ENCODE results near the gene TC2N. TPM values are rescaled to one million over a fixed set of nuclear protein-coding genes. Genes with fewer than 3 reads are reported as not detected.
A peak's percentile ranks its signal among the peaks of the same experiment; 100 is the strongest.

TC2N gene
- total RNA-seq, 2 donors from 2014 or later: 17.3 to 19.5 TPM

GRCh38 chr14:91732859-91733477, 134.4 kb downstream of the TC2N start:
- H3K4me3 Mint-ChIP-seq: no peak overlapping the region
- Histone ChIP-seq H3K36me3 (ENCODE audit: control insufficient read depth, insufficient read depth, low read length) (no peaks in the 10 kb centered on the region), H3K27me3 (ENCODE audit: control insufficient read depth, insufficient read depth, low read length, poor library complexity, severe bottlenecking) (no peaks in the 10 kb centered on the region), H3K27ac (ENCODE audit: low read depth, low read length) (peak overlapping the region; percentile 5), H3K4me3 (ENCODE audit: low read length) (no peak overlapping the region), H3K9ac (ENCODE audit: extremely low read depth, low read length, poor library complexity, severe bottlenecking) (no peak overlapping the region), H3K9me3 (ENCODE audit: control insufficient read depth, low read length) (no peaks in the 10 kb centered on the region), H3K4me1 (ENCODE audit: control insufficient read depth, insufficient read depth, low read length) (no peaks in the 10 kb centered on the region)
- TF ChIP-seq, protein P1, sequence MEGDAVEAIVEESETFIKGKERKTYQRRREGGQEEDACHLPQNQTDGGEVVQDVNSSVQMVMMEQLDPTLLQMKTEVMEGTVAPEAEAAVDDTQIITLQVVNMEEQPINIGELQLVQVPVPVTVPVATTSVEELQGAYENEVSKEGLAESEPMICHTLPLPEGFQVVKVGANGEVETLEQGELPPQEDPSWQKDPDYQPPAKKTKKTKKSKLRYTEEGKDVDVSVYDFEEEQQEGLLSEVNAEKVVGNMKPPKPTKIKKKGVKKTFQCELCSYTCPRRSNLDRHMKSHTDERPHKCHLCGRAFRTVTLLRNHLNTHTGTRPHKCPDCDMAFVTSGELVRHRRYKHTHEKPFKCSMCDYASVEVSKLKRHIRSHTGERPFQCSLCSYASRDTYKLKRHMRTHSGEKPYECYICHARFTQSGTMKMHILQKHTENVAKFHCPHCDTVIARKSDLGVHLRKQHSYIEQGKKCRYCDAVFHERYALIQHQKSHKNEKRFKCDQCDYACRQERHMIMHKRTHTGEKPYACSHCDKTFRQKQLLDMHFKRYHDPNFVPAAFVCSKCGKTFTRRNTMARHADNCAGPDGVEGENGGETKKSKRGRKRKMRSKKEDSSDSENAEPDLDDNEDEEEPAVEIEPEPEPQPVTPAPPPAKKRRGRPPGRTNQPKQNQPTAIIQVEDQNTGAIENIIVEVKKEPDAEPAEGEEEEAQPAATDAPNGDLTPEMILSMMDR (conservative IDR thresholded peaks at IDR 0.05): no peak
- H3K27me3 Mint-ChIP-seq (ENCODE audit: insufficient read depth): no peaks in the 10 kb centered on the region
- H3K9me3 Mint-ChIP-seq: no peaks in the 10 kb centered on the region
- no peak for DNase-seq
- H3K36me3 Mint-ChIP-seq (ENCODE audit: low read depth): no peaks in the 10 kb centered on the region
- H3K27ac Mint-ChIP-seq: no peak overlapping the region
- 64% methylated on average over 2 of the region's 2 CpGs; no CpG with 5 or more reads in 1 of the 2 experiments for WGBS, 2 experiments (ENCODE audit: insufficient coverage in 1 of 2, insufficient read length in 1 of 2)
- H3K4me1 Mint-ChIP-seq: no peaks in the 10 kb centered on the region

DNA sequence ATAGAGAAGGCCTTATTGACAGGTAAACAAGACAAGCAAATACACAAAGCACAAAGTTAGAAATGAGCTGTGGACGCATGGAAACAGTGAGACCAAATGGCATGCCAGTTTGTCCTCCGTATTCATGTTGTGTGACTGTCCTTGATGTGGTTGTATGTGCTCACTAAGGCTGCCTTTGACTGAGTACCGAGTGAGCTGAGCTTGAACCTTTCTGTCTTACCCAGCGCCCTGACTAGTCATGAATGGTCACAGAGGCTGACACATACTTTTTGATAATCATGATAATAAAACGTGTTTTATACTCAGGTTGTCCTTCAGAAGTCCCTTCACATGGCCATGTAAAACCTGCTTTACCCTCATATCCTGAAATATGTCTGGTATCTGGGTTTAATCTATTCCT, 134.9 kb downstream of the TC2N start:
- no peaks in the 10 kb centered on the region for H3K36me3 ChIP-seq (ENCODE audit: control insufficient read depth, insufficient read depth, low read length)
- no peak overlapping the region for H3K27ac ChIP-seq (ENCODE audit: low read depth, low read length)
- Mint-ChIP-seq H3K27me3 (ENCODE audit: insufficient read depth) (no peaks in the 10 kb centered on the region), H3K36me3 (ENCODE audit: low read depth) (no peaks in the 10 kb centered on the region), H3K4me3 (no peak overlapping the region), H3K4me1 (no peaks in the 10 kb centered on the region), H3K27ac (no peak overlapping the region), H3K9me3 (no peaks in the 10 kb centered on the region)
- 81 to 87% methylated on average over 5 of the region's 5 CpGs for WGBS, 2 experiments (ENCODE audit: insufficient coverage in 1 of 2, insufficient read length in 1 of 2)
- H3K4me3 ChIP-seq (ENCODE audit: low read length): no peak overlapping the region
- no peak overlapping the region for H3K9ac ChIP-seq (ENCODE audit: extremely low read depth, low read length, poor library complexity, severe bottlenecking)
- no peak for DNase-seq
- TF ChIP-seq, protein P1 (conservative IDR thresholded peaks at IDR 0.05): no peak
- H3K4me1 ChIP-seq (ENCODE audit: control insufficient read depth, insufficient read depth, low read length): no peaks in the 10 kb centered on the region
- H3K27me3 ChIP-seq (ENCODE audit: control insufficient read depth, insufficient read depth, low read length, poor library complexity, severe bottlenecking): no peaks in the 10 kb centered on the region
- H3K9me3 ChIP-seq (ENCODE audit: control insufficient read depth, low read length): no peaks in the 10 kb centered on the region

DNA sequence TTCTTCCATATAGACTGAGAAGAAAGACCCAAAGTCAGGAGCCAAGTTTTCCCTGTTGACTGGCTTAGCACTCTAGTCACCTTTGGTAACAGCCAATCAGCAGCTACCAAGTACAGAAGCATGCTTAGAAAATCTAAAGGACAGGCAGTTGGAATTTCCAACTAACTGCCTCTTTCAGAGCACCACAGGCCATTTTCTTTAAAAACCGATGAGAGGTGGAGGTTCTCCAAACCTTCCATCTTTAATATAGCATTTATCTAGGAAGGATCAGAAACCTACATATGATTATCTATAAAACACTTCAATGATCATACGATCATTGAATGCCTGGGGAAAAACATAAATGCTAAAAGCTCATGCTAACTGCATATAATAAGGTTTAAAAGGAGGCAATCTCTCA, 135.3 kb downstream of the TC2N start, which contains the start of gene CATSPERB:
Gene CATSPERB (minus strand): TSS at position 101 of the 400 bp plus-strand sequence. CDS start 2,607 bp downstream, outside the sequence.
- Mint-ChIP-seq H3K4me3 (no peak within 1 kb of the TSS), H3K4me1 (no peaks in the 10 kb centered on the region), H3K27ac (no peak within 1 kb of the TSS), H3K9me3 (no peaks in the 10 kb centered on the region), H3K27me3 (ENCODE audit: insufficient read depth) (no peaks in the 10 kb centered on the region), H3K36me3 (ENCODE audit: low read depth) (no peaks in the 10 kb centered on the region)
- TF ChIP-seq, protein P1 (conservative IDR thresholded peaks at IDR 0.05): no peak
- Histone ChIP-seq H3K27ac (ENCODE audit: low read depth, low read length) (peak within 1 kb of the TSS; percentile 5), H3K4me3 (ENCODE audit: low read length) (no peak within 1 kb of the TSS), H3K36me3 (ENCODE audit: control insufficient read depth, insufficient read depth, low read length) (no peaks in the 10 kb centered on the region), H3K9ac (ENCODE audit: extremely low read depth, low read length, poor library complexity, severe bottlenecking) (no peak within 1 kb of the TSS), H3K27me3 (ENCODE audit: control insufficient read depth, insufficient read depth, low read length, poor library complexity, severe bottlenecking) (no peaks in the 10 kb centered on the region), H3K4me1 (ENCODE audit: control insufficient read depth, insufficient read depth, low read length) (no peaks in the 10 kb centered on the region), H3K9me3 (ENCODE audit: control insufficient read depth, low read length) (no peaks in the 10 kb centered on the region)
- WGBS, 2 experiments (ENCODE audit: insufficient coverage in 1 of 2, insufficient read length in 1 of 2): 92% methylated on average over 2 of the region's 2 CpGs; no CpG with 5 or more reads in 1 of the 2 experiments
- DNase-seq: no peak

Measured in endodermal cell (in vitro differentiated cells).